H9 (cell line): ENCODE data around the gene VPS41. TPM values are rescaled to one million over a fixed set of nuclear protein-coding genes. Genes with fewer than 3 reads are reported as not detected.

Source experiments
- DNase-seq: peaks from one replicate; pipeline ENCODE4 v3.0.0-alpha.2; 2017
- H2AFZ ChIP-seq: one replicate; pipeline ENCODE4 v1.6.1; 2013; ENCODE audit warnings: mild to moderate bottlenecking, low read length, control low read depth, moderate library complexity
- H2AK5ac ChIP-seq: 2 replicates; pipeline ENCODE4 v1.6.1; 2013; ENCODE audit warnings: low read length, control low read depth, mixed read lengths; ENCODE audit not compliant: insufficient read length
- H2BK120ac ChIP-seq: one replicate; pipeline ENCODE4 v1.6.1; 2013; ENCODE audit warnings: low read depth, mild to moderate bottlenecking, low read length, control low read depth, inconsistent platforms; ENCODE audit not compliant: poor library complexity, severe bottlenecking
- H2BK12ac ChIP-seq: 2 replicates; pipeline ENCODE4 v1.6.1; 2013; ENCODE audit warnings: low read length, control low read depth, mixed read lengths, low read depth; ENCODE audit not compliant: insufficient read length
- H2BK15ac ChIP-seq: 2 replicates; pipeline ENCODE4 v1.6.1; 2013; ENCODE audit warnings: low read depth, low read length, control low read depth
- H2BK20ac ChIP-seq: one replicate; pipeline ENCODE4 v1.6.1; 2013; ENCODE audit warnings: low read depth, mild to moderate bottlenecking, low read length, control low read depth, inconsistent platforms; ENCODE audit not compliant: poor library complexity, severe bottlenecking
- H2BK5ac ChIP-seq: 2 replicates; pipeline ENCODE4 v1.6.1; 2013; ENCODE audit warnings: low read length, control low read depth, mixed read lengths; ENCODE audit not compliant: insufficient read length
- H3K14ac ChIP-seq: 2 replicates; pipeline ENCODE4 v1.6.1; 2013; ENCODE audit warnings: low read length, control low read depth; ENCODE audit not compliant: insufficient read depth
- H3K18ac ChIP-seq: 2 replicates; pipeline ENCODE4 v1.6.1; 2013; ENCODE audit warnings: low read depth, mild to moderate bottlenecking, mixed read lengths, low read length, control low read depth; ENCODE audit not compliant: insufficient read length
- H3K23ac ChIP-seq: 2 replicates; pipeline ENCODE4 v1.6.1; 2013; ENCODE audit warnings: low read length, control low read depth, mixed read lengths, low read depth; ENCODE audit not compliant: insufficient read length
- H3K23me2 ChIP-seq: 2 replicates; pipeline ENCODE4 v1.6.1; 2013; ENCODE audit warnings: low read depth, mild to moderate bottlenecking, mixed read lengths, low read length, control low read depth; ENCODE audit not compliant: insufficient read length, poor library complexity, severe bottlenecking
- H3K27ac ChIP-seq: 2 replicates; pipeline ENCODE4 v1.5.1; 2013; ENCODE audit warnings: low read length, control low read depth, mixed read lengths, low read depth; ENCODE audit not compliant: insufficient read length
- H3K27me3 ChIP-seq: 2 replicates; pipeline ENCODE4 v1.6.1; 2013; ENCODE audit warnings: low read length, control low read depth, inconsistent platforms; ENCODE audit not compliant: insufficient read depth
- H3K4ac ChIP-seq: 2 replicates; pipeline ENCODE4 v1.6.1; 2013; ENCODE audit warnings: low read depth, mild to moderate bottlenecking, control low read depth, inconsistent platforms, low read length, moderate library complexity
- H3K4me1 ChIP-seq: 2 replicates; pipeline ENCODE4 v1.6.1; 2013; ENCODE audit warnings: low read length, control low read depth, inconsistent platforms; ENCODE audit not compliant: insufficient read depth
- H3K4me2 ChIP-seq: 2 replicates; pipeline ENCODE4 v1.6.1; 2013; ENCODE audit warnings: low read length, control low read depth, mixed read lengths; ENCODE audit not compliant: insufficient read length, insufficient read depth
- H3K56ac ChIP-seq: 2 replicates; pipeline ENCODE4 v1.6.1; 2013; ENCODE audit warnings: low read depth, mild to moderate bottlenecking, mixed read lengths, low read length, control low read depth; ENCODE audit not compliant: insufficient read length
- H3K79me1 ChIP-seq: 2 replicates; pipeline ENCODE4 v1.6.1; 2013; ENCODE audit warnings: low read depth, mild to moderate bottlenecking, moderate library complexity, low read length, control low read depth, inconsistent platforms; ENCODE audit not compliant: insufficient read depth, poor library complexity, severe bottlenecking
- H3K79me2 ChIP-seq: 2 replicates; pipeline ENCODE4 v1.6.1; 2013; ENCODE audit warnings: low read length, control low read depth, inconsistent platforms; ENCODE audit not compliant: insufficient read depth
- H3K9ac ChIP-seq: 2 replicates; pipeline ENCODE4 v1.6.1; 2013; ENCODE audit warnings: low read length, control low read depth, mixed read lengths; ENCODE audit not compliant: insufficient read length; ENCODE audit errors: extremely low read depth
- H3K9me3 ChIP-seq: one replicate; pipeline ENCODE4 v1.6.1; 2013; ENCODE audit warnings: low read depth, low read length, inconsistent platforms; ENCODE audit not compliant: control insufficient read depth
- H3T11ph ChIP-seq: one replicate; pipeline ENCODE4 v1.6.1; 2013; ENCODE audit warnings: mild to moderate bottlenecking, low read length, control low read depth, inconsistent platforms
- H4K20me1 ChIP-seq: one replicate; pipeline ENCODE4 v1.6.1; 2013; ENCODE audit not compliant: control insufficient read depth, insufficient read length, insufficient read depth
- H4K5ac ChIP-seq: 2 replicates; pipeline ENCODE4 v1.6.1; 2013; ENCODE audit warnings: low read depth, mild to moderate bottlenecking, mixed read lengths, low read length, control low read depth; ENCODE audit not compliant: insufficient read length
- H4K8ac ChIP-seq: replicated peaks from 2 replicates; pipeline ENCODE4 v1.6.1; 2013; ENCODE audit warnings: low read length, control low read depth, mixed read lengths, low read depth; ENCODE audit not compliant: insufficient read length
- H4K91ac ChIP-seq: 2 replicates; pipeline ENCODE4 v1.6.1; 2013; ENCODE audit warnings: low read depth, mild to moderate bottlenecking, moderate library complexity, mixed read lengths, low read length, control low read depth; ENCODE audit not compliant: insufficient read length
- H3K27ac Mint-ChIP-seq, 3 experiments: 2 replicates in 2 of 3; 3 replicates in 1 of 3; pipeline ENCODE4 v1.8.0; 2020 to 2021; ENCODE audit warnings: mixed read lengths in 3 of 3, mild to moderate bottlenecking in 1 of 3, moderate library complexity in 1 of 3
- H3K27me3 Mint-ChIP-seq: 2 replicates; pipeline ENCODE4 v1.8.0; 2021; ENCODE audit warnings: low read depth, mild to moderate bottlenecking, moderate library complexity, mixed read lengths
- H3K36me3 Mint-ChIP-seq, 3 experiments: 2 replicates in 2 of 3; 3 replicates in 1 of 3; pipeline ENCODE4 v1.8.0; 2020 to 2021; ENCODE audit warnings: low read depth in 3 of 3, mixed read lengths in 3 of 3; ENCODE audit not compliant: insufficient read depth in 1 of 3
- H3K4me1 Mint-ChIP-seq, 2 experiments: 2 replicates each; pipeline ENCODE4 v1.8.0; 2020; ENCODE audit warnings: mixed read lengths in 2 of 2
- H3K4me3 Mint-ChIP-seq, 2 experiments: 2 replicates in 1 of 2; 3 replicates in 1 of 2; pipeline ENCODE4 v1.8.0; 2020 to 2021; ENCODE audit warnings: mild to moderate bottlenecking in 2 of 2, mixed read lengths in 2 of 2, moderate library complexity in 1 of 2
- H3K9me3 Mint-ChIP-seq, 2 experiments: 2 replicates in 1 of 2; 3 replicates in 1 of 2; pipeline ENCODE4 v1.8.0; 2020; ENCODE audit warnings: mild to moderate bottlenecking in 2 of 2, mixed read lengths in 2 of 2, moderate library complexity in 1 of 2
- CTCF ChIP-seq: fragments of 200-600 bp; sonication (generic); conservative IDR thresholded peaks from 3 replicates; pipeline ENCODE4 v1.8.0; 2021; ENCODE audit warnings: antibody characterized with exemption, mild to moderate bottlenecking
- WGBS: extraction: QIAGEN DNeasy Blood & Tissue Kit; methylation state at CpG from one replicate; pipeline ENCODE4 v1.1.7; 2013; ENCODE audit warnings: missing lambda C conversion rate, low lambda C conversion rate, mixed read lengths; ENCODE audit not compliant: insufficient read length; ENCODE audit errors: extremely low coverage; 5-methylcytosine and 5-hydroxymethylcytosine counted together
- total RNA-seq: library from RNA; stranded (reverse); gene quantifications from 2 replicates; pipeline ENCODE4 v1.2.1, GENCODE V29; 2021

VPS41 gene
- total RNA-seq, 1 experiment from 2014 or later: 49.3 TPM

GRCh38 chr7:38703093-38703492, 205.9 kb downstream of the VPS41 start:
- no peak overlapping the region for H4K8ac ChIP-seq
- no peak overlapping the region for H3K9ac ChIP-seq
- no peaks in the 10 kb centered on the region for H3K23me2 ChIP-seq
- no peak overlapping the region for H3K27ac ChIP-seq
- Mint-ChIP-seq H3K9me3 (peaks cover 0 to 2% of the 10 kb centered on the region in 2 experiments; a peak in 1 of 5 replicates), H3K4me1 (peaks cover 0 to 4% of the 10 kb centered on the region in 2 experiments; a peak in 2 of 4 replicates), H3K27me3 (peaks cover 1% of the 10 kb centered on the region), H3K27ac (no peak overlapping the region), H3K36me3 (peaks cover 0 to 3% (median 0%) of the 10 kb centered on the region in 3 experiments; a peak in 4 of 7 replicates), H3K4me3 (no peak overlapping the region)
- H3K14ac ChIP-seq: no peak overlapping the region
- H2BK12ac ChIP-seq: no peak overlapping the region
- H3K4me1 ChIP-seq: no peaks in the 10 kb centered on the region
- no peak overlapping the region for H3T11ph ChIP-seq
- H2BK120ac ChIP-seq: no peak overlapping the region
- WGBS: no CpG with 5 or more reads among the region's 4 CpGs
- no peak overlapping the region for H2AFZ ChIP-seq
- H3K79me2 ChIP-seq: no peaks in the 10 kb centered on the region
- H3K18ac ChIP-seq: no peak overlapping the region
- no peaks in the 10 kb centered on the region for H3K27me3 ChIP-seq
- H4K91ac ChIP-seq: no peak overlapping the region
- H3K23ac ChIP-seq: no peak overlapping the region
- H3K79me1 ChIP-seq: no peaks in the 10 kb centered on the region
- no peak overlapping the region for H2BK5ac ChIP-seq
- no peak for TF ChIP-seq CTCF
- H3K4me2 ChIP-seq: no peak overlapping the region
- H3K56ac ChIP-seq: no peak overlapping the region
- H2BK20ac ChIP-seq: no peak overlapping the region
- H4K5ac ChIP-seq: no peak overlapping the region
- no peak overlapping the region for H2BK15ac ChIP-seq
- no peak overlapping the region for H3K4ac ChIP-seq
- no peaks in the 10 kb centered on the region for H4K20me1 ChIP-seq
- no peak for DNase-seq
- H2AK5ac ChIP-seq: no peak overlapping the region
- no peaks in the 10 kb centered on the region for H3K9me3 ChIP-seq
